WTC11 (cell line): ENCODE results near the gene GALNTL6. TPM values are rescaled to one million over a fixed set of nuclear protein-coding genes. Genes with fewer than 3 reads are reported as not detected.

Experiments used
- ATAC-seq: fragments of 200-7000 bp; cut with Tn5 transposase; 2 replicates; pipeline ENCODE4 v1.10.0; 2021; ENCODE audit warnings: mild to moderate bottlenecking, moderate library complexity
- CTCF ChIA-PET: fragments of 300-600 bp; sonication (Branson Sonifier 250); formaldehyde crosslinking; loops from one replicate; lab custom pipeline; 2021; ENCODE audit warnings: antibody characterized with exemption; lab: Charles Lee
- POLR2A ChIA-PET: fragments of 350-600 bp; sonication (Branson Sonifier 250); formaldehyde crosslinking; loops from one replicate; lab custom pipeline; 2021; ENCODE audit warnings: antibody characterized with exemption; lab: Charles Lee
- DNase-seq: peaks from one replicate; pipeline ENCODE4 v3.0.0; 2021; ENCODE audit warnings: low spot score
- H3K27ac Mint-ChIP-seq: 2 replicates; pipeline ENCODE4 v1.8.0; 2021; ENCODE audit warnings: mixed read lengths
- H3K27me3 Mint-ChIP-seq: 2 replicates; pipeline ENCODE4 v1.8.0; 2021; ENCODE audit warnings: low read depth, mild to moderate bottlenecking, moderate library complexity, mixed read lengths
- H3K36me3 Mint-ChIP-seq: 2 replicates; pipeline ENCODE4 v1.8.0; 2021; ENCODE audit warnings: mixed read lengths
- H3K4me1 Mint-ChIP-seq: 2 replicates; pipeline ENCODE4 v1.8.0; 2022; ENCODE audit warnings: mixed read lengths
- H3K4me3 Mint-ChIP-seq: 2 replicates; pipeline ENCODE4 v1.8.0; 2021; ENCODE audit warnings: mild to moderate bottlenecking, moderate library complexity, mixed read lengths
- H3K9me3 Mint-ChIP-seq: 2 replicates; pipeline ENCODE4 v1.8.0; 2021; ENCODE audit warnings: mixed read lengths
- AFF4 ChIP-seq: sonication (generic); formaldehyde crosslinking; IDR thresholded peaks from 2 replicates; pipeline ENCODE4 v1.8.1; 2023; ENCODE audit warnings: mild to moderate bottlenecking, missing genetic modification reagents, borderline replicate concordance
- ATF1 ChIP-seq: sonication (generic); formaldehyde crosslinking; IDR thresholded peaks from 2 replicates; pipeline ENCODE4 v1.8.1; 2023; ENCODE audit warnings: mild to moderate bottlenecking, moderate library complexity, missing genetic modification reagents
- CBFB ChIP-seq: sonication (generic); formaldehyde crosslinking; IDR thresholded peaks from 2 replicates; pipeline ENCODE4 v1.8.1; 2022; ENCODE audit warnings: mild to moderate bottlenecking, low read depth, missing genetic modification reagents
- EMX1 ChIP-seq: fragments of 250-450 bp; sonication (Bioruptor Pico); IDR thresholded peaks from 2 replicates; pipeline ENCODE4 v1.8.0; 2021; ENCODE audit warnings: mild to moderate bottlenecking
- FOXP1 ChIP-seq: sonication (generic); formaldehyde crosslinking; IDR thresholded peaks from 2 replicates; pipeline ENCODE4 v1.8.0; 2022; ENCODE audit warnings: missing genetic modification reagents, mild to moderate bottlenecking, moderate library complexity, borderline replicate concordance
- GTF2I ChIP-seq: fragments of 250-450 bp; sonication (Bioruptor Pico); conservative IDR thresholded peaks from 2 replicates; pipeline ENCODE4 v1.4.0; 2021; ENCODE audit warnings: mild to moderate bottlenecking
- HMGXB4 ChIP-seq: sonication (generic); formaldehyde crosslinking; IDR thresholded peaks from 2 replicates; pipeline ENCODE4 v1.8.1; 2023; ENCODE audit warnings: mild to moderate bottlenecking, moderate library complexity, missing genetic modification reagents
- NFE2L1 ChIP-seq: sonication (generic); formaldehyde crosslinking; IDR thresholded peaks from 2 replicates; pipeline ENCODE4 v1.8.1; 2023; ENCODE audit warnings: missing genetic modification reagents
- NFYB ChIP-seq: sonication (generic); formaldehyde crosslinking; conservative IDR thresholded peaks from 2 replicates; pipeline ENCODE4 v1.8.0; 2022; ENCODE audit warnings: low read depth, missing genetic modification reagents
- NR1H2 ChIP-seq: sonication (generic); formaldehyde crosslinking; IDR thresholded peaks from 2 replicates; pipeline ENCODE4 v1.9.0; 2021; ENCODE audit warnings: mild to moderate bottlenecking, moderate library complexity, missing genetic modification reagents
- SMAD4 ChIP-seq: sonication (generic); formaldehyde crosslinking; IDR thresholded peaks from 2 replicates; pipeline ENCODE4 v1.8.0; 2022; ENCODE audit warnings: mild to moderate bottlenecking, missing genetic modification reagents
- ZBTB21 ChIP-seq: sonication (generic); formaldehyde crosslinking; IDR thresholded peaks from 2 replicates; pipeline ENCODE4 v1.8.1; 2023; ENCODE audit warnings: mild to moderate bottlenecking, missing genetic modification reagents, borderline replicate concordance
- ZNF121 ChIP-seq: sonication (generic); formaldehyde crosslinking; IDR thresholded peaks from 2 replicates; pipeline ENCODE4 v1.8.0; 2023; ENCODE audit warnings: missing genetic modification reagents
- ZNF232 ChIP-seq: sonication (generic); formaldehyde crosslinking; IDR thresholded peaks from 2 replicates; pipeline ENCODE4 v1.8.0; 2022; ENCODE audit warnings: mild to moderate bottlenecking, missing genetic modification reagents
- ZNF317 ChIP-seq: sonication (generic); formaldehyde crosslinking; IDR thresholded peaks from 2 replicates; pipeline ENCODE4 v1.8.1; 2023; ENCODE audit warnings: low read depth, mild to moderate bottlenecking, moderate library complexity, missing genetic modification reagents, borderline replicate concordance
- ZNF425 ChIP-seq: fragments of 250-450 bp; sonication (Bioruptor Pico); conservative IDR thresholded peaks from 2 replicates; pipeline ENCODE4 v1.9.0; 2021; ENCODE audit warnings: mild to moderate bottlenecking
- total RNA-seq: library from RNA; stranded (reverse); gene quantifications from 3 replicates; pipeline ENCODE4 v1.2.3, GENCODE V29; 2021
- TF ChIP-seq, protein P1 (sequence below): sonication (generic); formaldehyde crosslinking; IDR thresholded peaks from 2 replicates; pipeline ENCODE4 v1.8.1; 2022; ENCODE audit warnings: mild to moderate bottlenecking, moderate library complexity, missing genetic modification reagents

GALNTL6 gene
- total RNA-seq, 1 experiment from 2014 or later: 0.24 TPM

GRCh38 chr4:172009446-172010230 lies 196.4 kb downstream of the GALNTL6 start:
- DNase-seq (no peak), ATAC-seq (no peak)
- TF ChIP-seq NFE2L1 (CRISPR knock-in tag) (no peak), SMAD4 (CRISPR knock-in tag) (no peak), ZBTB21 (CRISPR knock-in tag) (no peak), NFYB (CRISPR knock-in tag) (no peak), GTF2I (CRISPR knock-in tag) (no peak), NR1H2 (no peak), ZNF232 (CRISPR knock-in tag) (no peak), ZNF121 (CRISPR knock-in tag) (no peak), HMGXB4 (CRISPR knock-in tag) (no peak), ZNF317 (CRISPR knock-in tag) (no peak), FOXP1 (CRISPR knock-in tag) (no peak), AFF4 (CRISPR knock-in tag) (no peak), ATF1 (CRISPR knock-in tag) (no peak), CBFB (CRISPR knock-in tag) (no peak), ZNF425 (CRISPR knock-in tag) (no peak), EMX1 (CRISPR knock-in tag) (no peak)
- TF ChIP-seq, protein P1, sequence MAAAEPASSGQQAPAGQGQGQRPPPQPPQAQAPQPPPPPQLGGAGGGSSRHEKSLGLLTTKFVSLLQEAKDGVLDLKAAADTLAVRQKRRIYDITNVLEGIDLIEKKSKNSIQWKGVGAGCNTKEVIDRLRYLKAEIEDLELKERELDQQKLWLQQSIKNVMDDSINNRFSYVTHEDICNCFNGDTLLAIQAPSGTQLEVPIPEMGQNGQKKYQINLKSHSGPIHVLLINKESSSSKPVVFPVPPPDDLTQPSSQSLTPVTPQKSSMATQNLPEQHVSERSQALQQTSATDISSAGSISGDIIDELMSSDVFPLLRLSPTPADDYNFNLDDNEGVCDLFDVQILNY (CRISPR knock-in tag): no peak
- H3K27me3 Mint-ChIP-seq: peaks cover 17% of the 10 kb centered on the region
- H3K4me1 Mint-ChIP-seq: peaks cover 39% of the 10 kb centered on the region
- ChIA-PET POLR2A (no interaction called here), CTCF (interaction anchor here (0.6 kb wide), 1 partner anchor 13 kb away, joined by 4 read pairs; no protein-coding TSS in a partner anchor)
- H3K4me3 Mint-ChIP-seq: no peak overlapping the region
- peaks cover 8% of the 10 kb centered on the region for H3K36me3 Mint-ChIP-seq
- H3K27ac Mint-ChIP-seq: no peak overlapping the region
- peaks cover 13% of the 10 kb centered on the region for H3K9me3 Mint-ChIP-seq
